Right lobe of liver (tissue), 6 donors: ENCODE data around the gene GVQW3. TPM values are rescaled to one million over a fixed set of nuclear protein-coding genes. Genes with fewer than 3 reads are reported as not detected.

Source experiments
- ATAC-seq, 4 donors: fragments of 200-7000 bp; cut with Tn5 transposase; one replicate each; pipeline ENCODE4 v1.9.1; 2020; ENCODE audit warnings: mild to moderate bottlenecking in 4 of 4, moderate library complexity in 4 of 4
- DNase-seq, 3 donors: peaks; one replicate each; pipeline ENCODE4 v3.0.0-alpha.2; 2020
- H3K27ac ChIP-seq, 3 donors: fragments of 200-600 bp; one replicate each; pipeline ENCODE4 v1.8.0; 2022
- H3K27me3 ChIP-seq, 2 donors: fragments of 200-600 bp; one replicate each; pipeline ENCODE4 v1.8.0; 2022
- H3K36me3 ChIP-seq, 4 donors: fragments of 200-600 bp; sonication (generic) in 1 of 4; one replicate each; pipeline versions ENCODE4 v1.5.1 to v1.8.0; 2017 to 2022; ENCODE audit warnings: control low read depth in 1 of 4
- H3K4me1 ChIP-seq, 4 donors: fragments of 200-600 bp; sonication (generic) in 1 of 4; one replicate each; pipeline versions ENCODE4 v1.5.1 to v1.8.0; 2017 to 2022; ENCODE audit warnings: control low read depth in 1 of 4
- H3K4me3 ChIP-seq, 3 donors: fragments of 200-600 bp; one replicate each; pipeline ENCODE4 v1.8.0; 2022
- H3K9me3 ChIP-seq, 4 donors: fragments of 200-600 bp; sonication (generic) in 1 of 4; one replicate each; pipeline versions ENCODE4 v1.5.1 to v1.8.0; 2017 to 2022; ENCODE audit warnings: control low read depth in 1 of 4
- POLR2A ChIP-seq: fragments of 450-650 bp; IDR thresholded peaks from one replicate; pipeline ENCODE4 v1.6.1; 2017; ENCODE audit warnings: antibody characterized with exemption, mild to moderate bottlenecking
- WGBS: methylation state at CpG from one replicate; pipeline ENCODE4 v1.1.6; 2018; ENCODE audit warnings: low coverage, low lambda C conversion rate; ENCODE audit not compliant: insufficient coverage; ENCODE audit errors: missing lambda C conversion rate; 5-methylcytosine and 5-hydroxymethylcytosine counted together
- intact Hi-C, 2 donors: fragments of 100-400 bp; cut with DNase I; formaldehyde crosslinking; loops; one replicate each; pipeline versions ENCODE4 v1.11.2 to v1.14.1; 2022
- total RNA-seq, 6 experiments: library from RNA; depleted of rRNA in 2 of 6; stranded (reverse); fragments of >200 nt in 2 of 6; fragmentation: NEBNext Ultra II Directional in 3 of 6; extraction: Animal tissue kit (Norgen Biotek cat#: 25700) in 3 of 6; gene quantifications; one replicate each; pipeline versions ENCODE4 v1.1.0 to v1.2.4, GENCODE V29; 2016 to 2023
- TF ChIP-seq, protein P1 (sequence below), 4 donors: fragments of 200-600 bp in 3 of 4; fragments of 450-650 bp in 1 of 4; IDR thresholded peaks; one replicate each; pipeline versions ENCODE4 v1.5.1 to v1.8.0; 2016 to 2022; ENCODE audit warnings: antibody characterized with exemption in 4 of 4, mild to moderate bottlenecking in 2 of 4
- donor health status: DM: no; HTN: yes; CAD: no.
- donor health status: DM: no; HTN: no; CAD: no.
- donor health status: DM: no; HTN: no; CAD: no.
- donor health status: DM: no; HTN: yes; CAD: no.
- donor health status: DM: no; HTN: yes; CAD: no.

GVQW3 gene
- total RNA-seq, 6 experiments from 2014 or later: 0.32 to 0.84 (median 0.49) TPM; not detected in 1

DNA sequence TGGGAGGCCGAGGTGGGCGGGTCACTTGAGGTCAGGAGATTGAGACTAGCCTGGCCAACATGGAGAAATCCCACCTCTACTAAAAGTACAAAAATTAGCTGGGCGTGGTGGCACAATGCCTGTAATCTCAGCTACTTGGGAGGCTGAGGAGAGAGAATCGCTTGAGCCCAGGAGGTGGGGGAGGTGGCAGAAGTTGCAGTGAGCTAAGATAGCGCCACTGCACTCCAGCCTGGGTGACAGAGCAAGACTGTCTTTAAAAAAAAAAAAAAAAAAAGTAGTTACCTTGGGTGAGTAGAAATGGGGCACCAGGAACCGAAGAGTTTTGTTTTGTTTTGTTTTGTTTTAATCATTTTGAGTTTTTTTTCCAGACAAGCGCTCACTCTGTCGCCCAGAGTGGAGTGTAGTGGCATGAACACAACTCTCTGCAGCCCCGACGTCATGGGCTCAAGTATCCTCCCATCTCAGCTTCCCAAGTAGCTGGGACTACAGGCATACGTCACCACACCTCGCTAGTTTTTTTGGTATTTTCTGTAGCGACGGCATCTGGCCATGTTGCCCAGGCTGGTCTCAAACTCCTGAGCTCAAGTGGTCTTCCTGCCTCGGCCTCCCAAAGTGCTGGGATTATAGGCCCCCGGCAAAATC lies 16.0 kb upstream of the GVQW3 start:
- TF ChIP-seq, protein P1, sequence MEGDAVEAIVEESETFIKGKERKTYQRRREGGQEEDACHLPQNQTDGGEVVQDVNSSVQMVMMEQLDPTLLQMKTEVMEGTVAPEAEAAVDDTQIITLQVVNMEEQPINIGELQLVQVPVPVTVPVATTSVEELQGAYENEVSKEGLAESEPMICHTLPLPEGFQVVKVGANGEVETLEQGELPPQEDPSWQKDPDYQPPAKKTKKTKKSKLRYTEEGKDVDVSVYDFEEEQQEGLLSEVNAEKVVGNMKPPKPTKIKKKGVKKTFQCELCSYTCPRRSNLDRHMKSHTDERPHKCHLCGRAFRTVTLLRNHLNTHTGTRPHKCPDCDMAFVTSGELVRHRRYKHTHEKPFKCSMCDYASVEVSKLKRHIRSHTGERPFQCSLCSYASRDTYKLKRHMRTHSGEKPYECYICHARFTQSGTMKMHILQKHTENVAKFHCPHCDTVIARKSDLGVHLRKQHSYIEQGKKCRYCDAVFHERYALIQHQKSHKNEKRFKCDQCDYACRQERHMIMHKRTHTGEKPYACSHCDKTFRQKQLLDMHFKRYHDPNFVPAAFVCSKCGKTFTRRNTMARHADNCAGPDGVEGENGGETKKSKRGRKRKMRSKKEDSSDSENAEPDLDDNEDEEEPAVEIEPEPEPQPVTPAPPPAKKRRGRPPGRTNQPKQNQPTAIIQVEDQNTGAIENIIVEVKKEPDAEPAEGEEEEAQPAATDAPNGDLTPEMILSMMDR (IDR thresholded peaks at IDR 0.05): no peak
- no peak for TF ChIP-seq POLR2A
- Histone ChIP-seq H3K27ac (no peak overlapping the region), H3K27me3 (no peaks in the 10 kb centered on the region), H3K9me3 (no peaks in the 10 kb centered on the region), H3K36me3 (peaks cover 0 to 4% (median 0%) of the 10 kb centered on the region in 4 donors), H3K4me1 (peaks cover 0 to 4% (median 2%) of the 10 kb centered on the region in 4 donors), H3K4me3 (no peak overlapping the region)
- intact Hi-C loops: no loop called here
- ATAC-seq: no peak
- DNase-seq: no peak
- 96% methylated on average over 15 of the region's 16 CpGs for WGBS

DNA sequence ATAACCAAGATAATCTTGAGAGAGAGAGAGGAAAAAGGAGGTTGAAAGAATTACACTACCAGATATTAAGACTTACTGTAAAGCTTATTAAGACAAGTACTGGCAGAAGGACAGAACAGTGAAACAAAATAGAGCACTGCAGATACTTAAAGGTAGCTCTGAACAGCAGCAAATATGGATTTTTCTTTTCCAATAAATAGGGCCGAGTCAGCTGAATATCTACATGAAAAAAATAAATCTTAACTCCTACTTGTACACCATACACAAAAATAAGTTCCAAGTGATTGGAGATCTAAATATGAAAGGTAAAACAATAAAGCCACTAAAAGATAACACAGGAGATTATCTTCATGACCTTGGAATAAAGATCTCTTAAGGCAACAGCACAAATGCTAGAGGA lies 12.6 kb upstream of the GVQW3 start:
- DNase-seq (no peak), ATAC-seq (no peak)
- Histone ChIP-seq H3K36me3 (no peaks in the 10 kb centered on the region), H3K27ac (no peak overlapping the region), H3K4me1 (peaks cover 0 to 3% (median 0%) of the 10 kb centered on the region in 4 donors), H3K4me3 (no peak overlapping the region), H3K27me3 (no peaks in the 10 kb centered on the region), H3K9me3 (no peaks in the 10 kb centered on the region)
- intact Hi-C loops: no loop called here
- TF ChIP-seq, protein P1 (IDR thresholded peaks at IDR 0.05): no peak
- TF ChIP-seq POLR2A: no peak
- WGBS: 44% methylated on average over 1 of the region's 1 CpG

DNA sequence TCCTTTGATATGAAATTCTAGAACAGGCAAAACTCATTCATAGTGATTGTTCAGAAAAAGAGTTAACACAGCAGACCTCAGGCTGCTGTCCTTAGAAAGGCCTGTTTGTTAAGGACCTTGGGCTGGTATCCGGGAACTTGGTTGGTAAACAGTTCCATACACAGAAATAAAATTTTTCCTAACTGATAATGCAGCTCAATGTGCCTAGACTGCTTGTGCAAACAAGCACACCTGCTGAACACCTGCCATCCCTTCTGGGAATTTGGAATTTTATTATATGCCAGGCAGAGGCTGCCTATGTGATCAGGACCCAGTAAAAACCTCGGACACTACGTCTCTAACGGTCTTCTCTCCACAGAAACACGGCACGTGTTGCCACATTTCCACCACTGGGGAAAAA lies 11.7 kb upstream of the GVQW3 start:
- peaks cover 0 to 3% (median 0%) of the 10 kb centered on the region in 4 donors for H3K4me1 ChIP-seq
- WGBS: 75% methylated on average over 6 of the region's 6 CpGs
- no peaks in the 10 kb centered on the region for H3K36me3 ChIP-seq
- no peak overlapping the region for H3K27ac ChIP-seq
- intact Hi-C loops: no loop called here
- no peak overlapping the region for H3K4me3 ChIP-seq
- H3K9me3 ChIP-seq: no peaks in the 10 kb centered on the region
- ATAC-seq (peak in 2 of 4 donors; percentile 24 to 61), DNase-seq (no peak)
- H3K27me3 ChIP-seq: no peaks in the 10 kb centered on the region
- TF ChIP-seq POLR2A: no peak
- TF ChIP-seq, protein P1 (IDR thresholded peaks at IDR 0.05): no peak

DNA sequence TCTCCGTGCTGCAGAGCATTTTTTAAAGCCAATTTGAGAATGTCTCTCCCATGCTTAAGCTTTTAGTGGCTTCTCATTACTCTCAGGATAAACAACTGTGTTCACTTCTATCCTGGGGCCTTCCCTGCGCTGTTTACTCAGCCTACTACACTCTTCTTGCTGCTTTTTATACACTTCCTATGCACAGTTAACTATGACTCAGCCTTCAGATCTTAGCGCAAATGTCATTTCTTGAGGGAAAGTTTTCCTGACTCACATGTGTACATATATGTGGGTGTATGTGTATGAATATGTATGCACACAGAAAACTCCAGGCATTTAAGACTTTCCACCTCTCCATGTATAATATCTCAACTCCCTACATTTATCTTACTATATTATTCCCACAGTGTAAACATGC lies 10.0 kb upstream of the GVQW3 start:
- 55% methylated on average over 3 of the region's 3 CpGs for WGBS
- Histone ChIP-seq H3K4me1 (peaks cover 0 to 6% (median 2%) of the 10 kb centered on the region in 4 donors), H3K4me3 (no peak overlapping the region), H3K9me3 (no peaks in the 10 kb centered on the region), H3K36me3 (no peaks in the 10 kb centered on the region), H3K27me3 (no peaks in the 10 kb centered on the region), H3K27ac (no peak overlapping the region)
- DNase-seq: no peak
- intact Hi-C loops: no loop called here
- peak in 2 of 4 donors; percentile 11 to 34 for ATAC-seq
- no peak for TF ChIP-seq POLR2A
- TF ChIP-seq, protein P1 (IDR thresholded peaks at IDR 0.05): no peak
